Right lobe of liver (tissue), 4 donors: Measurements from ENCODE around the gene ZMIZ1.

Experiments used
- CTCF ChIP-seq, 4 donors: fragments of 200-600 bp in 3 of 4; fragments of 450-650 bp in 1 of 4; IDR thresholded peaks; one replicate each; pipeline versions ENCODE4 v1.5.1 to v1.8.0; 2016 to 2022; ENCODE audit warnings: antibody characterized with exemption in 4 of 4, mild to moderate bottlenecking in 2 of 4
- POLR2A ChIP-seq: fragments of 450-650 bp; IDR thresholded peaks from one replicate; pipeline ENCODE4 v1.6.1; 2017; ENCODE audit warnings: antibody characterized with exemption, mild to moderate bottlenecking
- donor health status: DM: no; HTN: no; CAD: no.
- donor health status: DM: no; HTN: no; CAD: no.
- donor health status: DM: no; HTN: yes; CAD: no.

GRCh38 chr10:79096514-79096913, 27.7 kb downstream of the ZMIZ1 start:
- TF ChIP-seq POLR2A (no peak), CTCF (IDR thresholded peaks at IDR 0.05) (no peak)
